Parietal lobe (tissue), 2 donors: ENCODE results near the gene MICAL3. TPM values are rescaled to one million over a fixed set of nuclear protein-coding genes. Genes with fewer than 3 reads are reported as not detected.

Source experiments
- small RNA-seq: library from RNA; depleted of rRNA; stranded (forward); fragments of <200 nt; gene quantifications from one replicate; pipeline ENCODE3, GENCODE V24; 2014; ENCODE audit warnings: low replicate concordance
- total RNA-seq: library from RNA; depleted of rRNA; stranded (reverse); fragments of >200 nt; gene quantifications from one replicate; pipeline ENCODE4 v1.2.3, GENCODE V29; 2014

The MICAL3 gene
- 117 TPM for total RNA-seq

DNA sequence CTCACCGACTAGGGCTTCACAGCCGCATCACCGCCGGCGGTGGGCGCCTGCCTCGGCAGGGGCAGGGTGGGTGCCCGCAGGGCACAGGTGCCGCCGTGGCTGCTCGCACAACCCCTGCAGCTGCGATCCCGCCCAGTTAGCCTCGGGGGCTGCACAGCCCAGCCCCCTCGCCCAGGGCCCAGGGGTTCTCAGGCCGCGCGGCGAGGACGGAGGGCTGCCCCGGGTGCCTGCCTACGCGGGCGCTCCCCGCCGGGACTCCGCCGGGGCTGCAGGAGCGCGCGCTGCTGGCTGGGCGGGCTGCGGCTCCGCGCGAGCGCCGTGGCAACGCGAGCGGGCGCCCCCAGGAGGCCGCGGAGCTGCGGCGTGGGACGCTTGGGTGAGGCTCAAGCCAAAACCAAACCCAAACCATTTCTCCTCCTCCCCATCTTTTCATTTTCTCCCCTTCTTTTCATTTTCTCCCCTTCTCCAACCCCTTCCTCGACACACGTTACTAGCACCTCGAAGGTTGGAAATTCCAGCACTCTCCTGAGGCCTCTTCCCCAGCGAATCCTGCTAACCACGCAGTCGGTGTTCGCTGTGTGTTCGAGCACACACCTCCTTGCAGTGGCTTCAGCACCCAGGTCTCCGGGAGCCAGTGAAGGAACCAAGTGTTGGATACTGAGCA lies at the start of gene MICAL3:
Gene MICAL3 (minus strand): TSS at position 286 of the 664 bp plus-strand sequence. CDS start 117,749 bp downstream, outside the sequence.

DNA sequence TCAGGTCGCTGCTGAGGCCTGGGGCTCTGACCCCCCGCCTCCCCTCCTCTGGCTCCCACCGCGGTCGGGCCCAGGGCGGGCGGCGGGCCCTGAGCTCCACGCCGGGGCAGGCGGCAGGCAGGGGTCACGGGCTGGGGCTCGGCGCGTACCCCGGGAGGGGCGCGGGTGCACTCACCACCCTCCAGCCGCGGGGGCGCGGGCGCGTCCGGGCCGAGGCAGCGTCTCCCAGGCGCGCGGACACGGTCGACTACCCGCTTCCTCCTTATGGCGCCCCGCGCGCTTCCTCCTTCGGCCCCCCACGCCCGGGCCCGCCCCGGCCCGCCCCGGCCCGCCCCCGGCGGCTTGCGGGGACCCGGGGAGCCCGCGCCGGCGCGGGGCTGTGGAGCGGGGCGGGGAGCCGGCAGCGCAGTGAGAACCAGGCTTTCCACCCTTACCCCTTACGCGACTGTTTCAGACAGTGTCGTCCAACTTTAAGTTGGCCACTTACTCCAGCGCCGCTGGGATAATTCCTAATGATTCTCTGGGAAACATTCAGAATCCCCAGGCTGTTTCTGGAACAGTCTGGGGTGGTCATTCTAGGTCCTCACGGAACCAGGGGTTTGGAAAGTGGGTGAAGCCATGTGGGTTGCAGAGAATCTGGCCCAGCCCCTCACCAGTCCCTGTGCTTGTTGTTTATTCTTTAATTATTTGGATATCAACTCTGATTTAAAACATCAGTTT lies 250.0 kb downstream of the MICAL3 start, which contains the start of gene BID:
Gene BID (minus strand): TSS at position 264 of the 720 bp plus-strand sequence. CDS start 24,353 bp downstream, outside the sequence.

Small RNAs within 50 kb of the gene (small RNA-seq; reads per million reads assigned to genes)
- gene MIR3198-1 (not detected), gene MIR648 (not detected)

Other genes with a start within 250 kb of the MICAL3 start
- gene PEX26, start 53.4 kb upstream of the MICAL3 start, total RNA-seq = 19.1 TPM
- 4.1 TPM for gene TUBA8, start 86.2 kb upstream of the MICAL3 start, total RNA-seq
- gene USP18, start 125.6 kb upstream of the MICAL3 start, total RNA-seq = 1.9 TPM